Activated B cell treated with CpG ODN at 0.5 μM for 24 hours (primary cell): ENCODE results near the gene ING1. TPM values are rescaled to one million over a fixed set of nuclear protein-coding genes. Genes with fewer than 3 reads are reported as not detected.
"Not testable (repeated sequence)": the region's sequence is repeated elsewhere in the genome, so short reads cannot be mapped to it uniquely, and the experiment has no call there.

ENCODE experiments used
- ATAC-seq: fragments of 200-7000 bp; cut with Tn5 transposase; one replicate; pipeline ENCODE4 v1.10.0; 2021; ENCODE audit warnings: low read depth, mild to moderate bottlenecking, moderate library complexity
- CTCF ChIA-PET: fragments of 350-600 bp; sonication (Branson Sonifier 250); formaldehyde crosslinking; loops from one replicate; lab custom pipeline; 2021; ENCODE audit warnings: antibody characterized with exemption; lab: Charles Lee
- POLR2A ChIA-PET: fragments of 350-600 bp; sonication (Branson Sonifier 250); formaldehyde crosslinking; loops from one replicate; lab custom pipeline; 2021; ENCODE audit warnings: antibody characterized with exemption; lab: Charles Lee
- DNase-seq: peaks from one replicate; pipeline ENCODE4 v3.0.0; 2022
- H3K27ac Mint-ChIP-seq: one replicate; pipeline ENCODE4 v1.8.0; 2020; ENCODE audit warnings: mixed read lengths
- H3K27me3 Mint-ChIP-seq: one replicate; pipeline ENCODE4 v1.8.0; 2021; ENCODE audit warnings: mixed read lengths
- H3K36me3 Mint-ChIP-seq: one replicate; pipeline ENCODE4 v1.8.0; 2021; ENCODE audit warnings: low read depth, mixed read lengths
- H3K4me1 Mint-ChIP-seq: one replicate; pipeline ENCODE4 v1.8.0; 2021; ENCODE audit warnings: mixed read lengths
- H3K4me3 Mint-ChIP-seq: one replicate; pipeline ENCODE4 v1.8.0; 2020; ENCODE audit warnings: mild to moderate bottlenecking, mixed read lengths
- H3K9me3 Mint-ChIP-seq: one replicate; pipeline ENCODE4 v1.8.0; 2020; ENCODE audit warnings: mixed read lengths
- intact Hi-C: fragments of 100-400 bp; cut with micrococcal nuclease; formaldehyde crosslinking; loops from one replicate; pipeline ENCODE4 v1.15.1; 2024
- total RNA-seq: library from RNA; stranded (reverse); gene quantifications from 2 replicates; pipeline ENCODE4 v1.2.3, GENCODE V29; 2022
- TF ChIP-seq, protein P1 (sequence below): fragments of 200-600 bp; IDR thresholded peaks from one replicate; pipeline ENCODE4 v1.8.0; 2022; ENCODE audit warnings: antibody characterized with exemption, mild to moderate bottlenecking

Gene ING1
- total RNA-seq, 1 donor from 2014 or later = 14.3 TPM

DNA sequence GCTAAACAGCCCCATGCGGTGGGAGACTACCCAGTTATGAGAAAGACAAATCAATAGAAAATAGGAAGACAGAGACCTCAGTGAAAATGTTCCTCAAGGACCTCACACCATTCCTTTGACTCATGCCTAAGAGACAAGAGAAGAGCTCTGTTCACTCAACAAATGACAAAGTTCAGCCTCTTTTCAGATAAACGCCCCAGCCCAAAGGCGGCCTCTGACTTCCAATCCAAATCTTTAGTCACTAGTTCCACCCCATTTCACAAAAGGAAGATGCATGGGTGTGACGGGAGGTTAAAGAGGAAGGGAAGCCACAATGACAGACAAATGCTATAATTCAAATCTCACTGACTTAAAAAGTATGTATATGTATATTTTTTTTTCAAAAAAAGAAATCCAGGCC is 15.7 kb upstream of the ING1 start:
- CTCF ChIA-PET = no interaction called here
- ATAC-seq = no peak
- H3K27me3 Mint-ChIP-seq = no peaks in the 10 kb centered on the region
- H3K4me3 Mint-ChIP-seq = no peak overlapping the region
- intact Hi-C loops = no loop called here
- H3K36me3 Mint-ChIP-seq = peaks cover 77% of the 10 kb centered on the region
- TF ChIP-seq, protein P1, sequence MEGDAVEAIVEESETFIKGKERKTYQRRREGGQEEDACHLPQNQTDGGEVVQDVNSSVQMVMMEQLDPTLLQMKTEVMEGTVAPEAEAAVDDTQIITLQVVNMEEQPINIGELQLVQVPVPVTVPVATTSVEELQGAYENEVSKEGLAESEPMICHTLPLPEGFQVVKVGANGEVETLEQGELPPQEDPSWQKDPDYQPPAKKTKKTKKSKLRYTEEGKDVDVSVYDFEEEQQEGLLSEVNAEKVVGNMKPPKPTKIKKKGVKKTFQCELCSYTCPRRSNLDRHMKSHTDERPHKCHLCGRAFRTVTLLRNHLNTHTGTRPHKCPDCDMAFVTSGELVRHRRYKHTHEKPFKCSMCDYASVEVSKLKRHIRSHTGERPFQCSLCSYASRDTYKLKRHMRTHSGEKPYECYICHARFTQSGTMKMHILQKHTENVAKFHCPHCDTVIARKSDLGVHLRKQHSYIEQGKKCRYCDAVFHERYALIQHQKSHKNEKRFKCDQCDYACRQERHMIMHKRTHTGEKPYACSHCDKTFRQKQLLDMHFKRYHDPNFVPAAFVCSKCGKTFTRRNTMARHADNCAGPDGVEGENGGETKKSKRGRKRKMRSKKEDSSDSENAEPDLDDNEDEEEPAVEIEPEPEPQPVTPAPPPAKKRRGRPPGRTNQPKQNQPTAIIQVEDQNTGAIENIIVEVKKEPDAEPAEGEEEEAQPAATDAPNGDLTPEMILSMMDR = no peak
- POLR2A ChIA-PET = no interaction called here
- peak overlapping the region; percentile 59 for H3K27ac Mint-ChIP-seq
- DNase-seq = no peak
- no peaks in the 10 kb centered on the region for H3K9me3 Mint-ChIP-seq
- H3K4me1 Mint-ChIP-seq = peaks cover 35% of the 10 kb centered on the region

DNA sequence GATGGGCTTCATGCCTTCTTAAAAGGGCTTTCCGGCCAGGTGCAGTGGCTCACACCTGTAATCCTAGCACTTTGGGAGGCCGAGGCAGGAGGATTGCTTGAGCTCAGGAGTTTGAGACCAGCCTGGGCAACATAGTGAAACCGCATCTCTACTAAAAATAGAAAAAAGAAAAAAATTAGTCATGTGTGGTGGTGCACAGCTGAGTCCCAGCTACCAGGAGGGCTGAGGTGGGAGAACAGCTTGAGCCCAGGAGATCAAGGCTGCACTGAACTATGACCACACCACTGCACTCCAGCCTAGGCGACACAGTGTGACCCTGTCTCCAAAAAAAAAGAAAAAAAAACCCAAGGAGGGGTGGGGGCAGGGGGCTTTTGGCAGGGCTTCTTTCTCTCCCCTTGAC is 14.8 kb upstream of the ING1 start:
- Mint-ChIP-seq H3K4me1 (peaks cover 41% of the 10 kb centered on the region), H3K27me3 (no peaks in the 10 kb centered on the region), H3K27ac (peak overlapping the region; percentile 20), H3K36me3 (peaks cover 78% of the 10 kb centered on the region), H3K9me3 (no peaks in the 10 kb centered on the region), H3K4me3 (no peak overlapping the region)
- intact Hi-C loops = no loop called here
- ChIA-PET CTCF (interaction anchor here (1.2 to 1.4 kb wide), 2 partner anchors 51 to 54 kb away, joined by 3 read pairs; no protein-coding TSS in a partner anchor), POLR2A (interaction anchor here (0.7 to 1.0 kb wide), 2 partner anchors 17 to 215 kb away, joined by 3 to 7 read pairs; no protein-coding TSS in a partner anchor)
- peak; percentile 25 for ATAC-seq
- DNase-seq = no peak
- TF ChIP-seq, protein P1 = no peak

DNA sequence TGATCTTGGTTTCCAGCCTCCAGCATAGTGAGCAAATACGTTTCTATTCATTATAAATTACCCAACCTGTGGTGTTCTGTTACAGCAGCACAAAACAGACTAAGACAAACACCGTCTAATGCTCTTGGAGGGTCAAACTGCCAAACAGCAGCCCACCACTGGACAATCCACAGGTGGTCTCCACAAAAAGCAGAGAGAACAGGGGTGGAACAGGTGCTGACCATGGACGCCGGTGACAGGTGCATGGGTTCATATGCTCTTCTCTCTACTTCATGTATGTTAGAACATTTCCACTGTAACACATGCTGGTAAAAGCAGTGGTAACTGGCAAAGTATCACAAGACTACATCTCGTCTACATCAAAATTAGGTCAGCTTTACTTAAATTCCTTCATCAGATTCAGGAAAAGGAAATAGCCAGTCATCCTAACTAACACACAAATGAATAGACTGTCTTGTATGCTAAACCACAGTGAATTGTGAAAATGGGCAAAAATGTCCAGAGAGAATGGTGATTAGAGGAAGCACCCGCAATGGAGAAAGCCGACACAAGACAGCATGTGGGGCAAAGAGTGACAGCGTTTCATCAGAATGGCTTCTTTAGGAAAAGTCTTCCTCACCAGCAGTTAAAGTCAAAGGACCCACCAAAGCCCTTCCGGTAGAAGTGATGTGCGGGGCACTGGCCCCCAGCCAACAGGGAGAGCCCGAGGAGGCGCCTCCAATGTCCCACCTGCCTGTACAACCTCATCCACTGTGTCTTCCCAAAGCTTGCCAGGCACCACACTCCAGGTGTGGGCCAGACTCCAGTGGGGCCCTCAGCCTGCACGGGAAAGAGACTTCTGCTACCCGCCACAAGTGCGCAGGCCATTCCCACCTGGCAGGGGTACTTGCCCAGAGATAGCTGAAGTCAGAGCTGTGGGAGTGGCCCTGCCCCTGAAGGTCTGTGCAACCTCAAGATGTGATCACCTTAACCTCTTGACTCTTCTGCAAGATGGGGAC is 14.1 kb upstream of the ING1 start:
- CTCF ChIA-PET = interaction anchor here (1.2 to 1.4 kb wide), 2 partner anchors 51 to 55 kb away, joined by 3 read pairs; no protein-coding TSS in a partner anchor
- intact Hi-C loops = no loop called here
- no peak overlapping the region for H3K27ac Mint-ChIP-seq

DNA sequence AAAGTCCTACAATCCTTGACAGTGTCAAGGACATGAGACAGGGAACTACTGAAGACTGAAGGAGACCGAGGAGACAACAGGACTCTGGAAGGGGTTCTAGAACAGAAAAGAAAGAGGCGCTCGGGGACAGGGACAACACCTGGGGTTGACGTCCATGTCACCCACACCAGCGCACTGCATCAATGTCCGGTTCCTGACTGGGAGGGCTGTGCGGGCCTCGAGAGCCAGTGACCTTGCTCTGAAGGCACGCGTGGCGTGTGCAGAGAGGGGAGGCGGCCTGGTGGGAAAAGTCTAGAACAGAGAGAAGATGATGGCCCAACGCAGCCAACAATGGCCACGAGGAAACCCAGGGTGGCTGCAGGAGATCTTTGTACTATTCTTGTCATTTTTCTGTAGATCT is 13.3 kb upstream of the ING1 start:
- CTCF ChIA-PET = no interaction called here
- Mint-ChIP-seq H3K4me1 (peaks cover 48% of the 10 kb centered on the region), H3K36me3 (peaks cover 78% of the 10 kb centered on the region), H3K27me3 (no peaks in the 10 kb centered on the region), H3K4me3 (no peak overlapping the region), H3K27ac (no peak overlapping the region), H3K9me3 (no peaks in the 10 kb centered on the region)
- POLR2A ChIA-PET = no interaction called here
- intact Hi-C loops = no loop called here
- ATAC-seq = no peak
- DNase-seq = no peak
- TF ChIP-seq, protein P1 = no peak

More for the DNA sequence above, 14.1 kb upstream of the ING1 start:
- DNase-seq (no peak), ATAC-seq (no peak)
- Mint-ChIP-seq H3K36me3 (peaks cover 78% of the 10 kb centered on the region), H3K9me3 (no peaks in the 10 kb centered on the region), H3K4me1 (peaks cover 43% of the 10 kb centered on the region), H3K4me3 (no peak overlapping the region), H3K27me3 (no peaks in the 10 kb centered on the region)
- POLR2A ChIA-PET = interaction anchor here (1.0 kb wide), 1 partner anchor 16 kb away, joined by 7 read pairs; no protein-coding TSS in a partner anchor
- TF ChIP-seq, protein P1 = no peak

DNA sequence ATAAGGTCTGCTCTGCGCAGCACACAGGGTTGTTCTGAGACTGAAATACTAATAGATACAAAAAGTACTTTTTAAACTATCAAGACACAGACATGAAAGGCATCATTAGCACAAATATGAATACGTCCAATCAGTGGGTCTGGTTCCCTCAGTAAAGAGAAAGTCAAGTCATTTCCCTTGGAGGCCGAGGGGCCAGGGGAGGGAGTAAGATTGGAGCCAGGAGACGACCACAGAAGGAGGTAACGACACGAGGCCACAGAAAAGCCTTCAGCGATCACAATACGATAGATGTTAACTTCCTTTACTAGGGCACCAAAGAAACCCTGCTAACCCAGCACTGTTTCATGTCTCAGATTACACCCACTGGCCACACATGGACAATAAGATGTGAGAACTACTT is 12.9 kb upstream of the ING1 start:
- Mint-ChIP-seq H3K4me1 (peaks cover 53% of the 10 kb centered on the region), H3K27ac (no peak overlapping the region), H3K27me3 (no peaks in the 10 kb centered on the region), H3K4me3 (no peak overlapping the region), H3K36me3 (peaks cover 78% of the 10 kb centered on the region), H3K9me3 (no peaks in the 10 kb centered on the region)
- ChIA-PET CTCF (no interaction called here), POLR2A (no interaction called here)
- intact Hi-C loops = no loop called here
- no peak for ATAC-seq
- TF ChIP-seq, protein P1 = no peak
- DNase-seq = no peak

DNA sequence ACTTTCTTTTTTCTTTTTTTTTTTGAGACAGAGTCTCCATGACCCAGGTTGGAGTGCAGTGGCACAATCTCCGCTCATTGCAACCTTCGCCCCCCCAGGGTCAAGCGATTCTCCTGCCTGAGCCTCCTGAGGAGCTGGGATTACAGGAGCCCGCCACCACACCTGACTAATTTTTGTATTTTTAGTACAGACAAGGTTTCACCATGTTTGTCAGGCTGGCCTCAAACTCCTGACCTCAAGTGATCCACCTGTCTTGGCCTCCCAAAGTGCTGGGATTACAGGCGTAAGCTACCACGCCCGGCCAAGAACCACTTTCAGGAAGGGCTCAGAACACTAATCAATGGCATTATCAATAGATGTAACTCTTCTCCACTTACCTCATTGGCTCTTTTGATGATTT is 12.4 kb upstream of the ING1 start:
- Mint-ChIP-seq H3K36me3 (peaks cover 75% of the 10 kb centered on the region), H3K4me1 (peaks cover 54% of the 10 kb centered on the region)
- POLR2A ChIA-PET, ATAC-seq, H3K9me3 Mint-ChIP-seq, CTCF ChIA-PET, intact Hi-C loops, DNase-seq, H3K27me3 Mint-ChIP-seq, H3K4me3 Mint-ChIP-seq, H3K27ac Mint-ChIP-seq: not testable (repeated sequence)
